CD14-positive monocyte (primary cell): ENCODE data around the gene SCG2. TPM values are rescaled to one million over a fixed set of nuclear protein-coding genes. Genes with fewer than 3 reads are reported as not detected.

Experiments
- DNase-seq, 3 donors: peaks; one replicate each; pipeline ENCODE4 v3.0.0-alpha.2; 2011 to 2022
- H2AFZ ChIP-seq: 2 replicates; pipeline ENCODE4 v1.6.0; 2012; ENCODE audit warnings: mild to moderate bottlenecking, low read depth, low read length, inconsistent platforms; ENCODE audit not compliant: insufficient read depth, poor library complexity, severe bottlenecking
- H3K27ac ChIP-seq, 2 donors: 1 replicate in 1 of 2; 2 replicates in 1 of 2; pipeline ENCODE4 v1.5.1; 2012 to 2013; ENCODE audit warnings: low read length in 2 of 2, control low read depth in 1 of 2, inconsistent platforms in 1 of 2, low read depth in 1 of 2, mild to moderate bottlenecking in 1 of 2
- H3K27me3 ChIP-seq, 2 donors: one replicate each; pipeline versions ENCODE4 v1.6.0 to v1.6.1; 2011 to 2013; ENCODE audit warnings: low read length in 2 of 2; ENCODE audit not compliant: control insufficient read depth in 2 of 2, insufficient read depth in 2 of 2
- H3K36me3 ChIP-seq, 2 donors: replicated peaks in 1 of 2; 1 replicate in 1 of 2; 2 replicates in 1 of 2; pipeline versions ENCODE4 v1.5.1 to v1.6.1; 2012 to 2013; ENCODE audit warnings: low read length in 2 of 2, control low read depth in 1 of 2, inconsistent platforms in 1 of 2, mild to moderate bottlenecking in 1 of 2; ENCODE audit not compliant: insufficient read depth in 2 of 2, control insufficient read depth in 1 of 2
- H3K4me1 ChIP-seq, 2 donors: 1 replicate in 1 of 2; 2 replicates in 1 of 2; pipeline versions ENCODE4 v1.5.1 to v1.6.1; 2012 to 2013; ENCODE audit warnings: low read length in 2 of 2, control low read depth in 1 of 2, inconsistent platforms in 1 of 2, mild to moderate bottlenecking in 1 of 2, moderate library complexity in 1 of 2; ENCODE audit not compliant: insufficient read depth in 2 of 2, control insufficient read depth in 1 of 2
- H3K4me2 ChIP-seq: replicated peaks from 2 replicates; pipeline ENCODE3; 2012; ENCODE audit warnings: low read length, moderate library complexity, mild to moderate bottlenecking; ENCODE audit not compliant: poor library complexity, severe bottlenecking; ENCODE audit errors: extremely low read depth
- H3K4me3 ChIP-seq, 3 experiments: fragments of 200-600 bp in 1 of 3; sonication (generic) in 1 of 3; replicated peaks in 1 of 3; 1 replicate in 2 of 3; 2 replicates in 1 of 3; pipeline ENCODE4 v1.5.1; 2011 to 2013; ENCODE audit warnings: low read length in 3 of 3, mild to moderate bottlenecking in 3 of 3, control low read depth in 2 of 3, low read depth in 2 of 3, inconsistent platforms in 1 of 3, moderate library complexity in 1 of 3
- H3K79me2 ChIP-seq: 2 replicates; pipeline ENCODE4 v1.6.0; 2012; ENCODE audit warnings: mild to moderate bottlenecking, control low read depth, inconsistent platforms, low read length, moderate library complexity; ENCODE audit not compliant: insufficient read depth
- H3K9ac ChIP-seq: 2 replicates; pipeline ENCODE4 v1.6.0; 2017; ENCODE audit warnings: low read length, mild to moderate bottlenecking; ENCODE audit not compliant: insufficient read depth, poor library complexity, severe bottlenecking
- H3K9me3 ChIP-seq, 2 donors: replicated peaks in 1 of 2; 1 replicate in 1 of 2; 2 replicates in 1 of 2; pipeline versions ENCODE4 v1.5.1 to v1.6.1; 2012 to 2013; ENCODE audit warnings: low read length in 2 of 2, control low read depth in 1 of 2; ENCODE audit not compliant: control insufficient read depth in 1 of 2, insufficient read depth in 1 of 2
- H4K20me1 ChIP-seq: 2 replicates; pipeline ENCODE4 v1.6.0; 2012; ENCODE audit warnings: mild to moderate bottlenecking, low read length, control low read depth, moderate library complexity; ENCODE audit not compliant: insufficient read depth
- H3K27ac Mint-ChIP-seq, 7 donors: one replicate each; pipeline ENCODE4 v1.8.0; 2020; ENCODE audit warnings: mild to moderate bottlenecking in 7 of 7, mixed read lengths in 7 of 7, moderate library complexity in 6 of 7, inconsistent platforms in 2 of 7
- H3K27me3 Mint-ChIP-seq, 3 donors: one replicate each; pipeline ENCODE4 v1.8.0; 2021 to 2022; ENCODE audit warnings: low read depth in 3 of 3, mild to moderate bottlenecking in 3 of 3, mixed read lengths in 3 of 3, moderate library complexity in 3 of 3, inconsistent platforms in 1 of 3
- H3K36me3 Mint-ChIP-seq, 2 donors: one replicate each; pipeline ENCODE4 v1.8.0; 2020; ENCODE audit warnings: mixed read lengths in 2 of 2, inconsistent platforms in 1 of 2, mild to moderate bottlenecking in 1 of 2
- H3K4me1 Mint-ChIP-seq: one replicate; pipeline ENCODE4 v1.8.0; 2020; ENCODE audit warnings: mild to moderate bottlenecking, mixed read lengths
- H3K4me3 Mint-ChIP-seq, 2 donors: one replicate each; pipeline ENCODE4 v1.8.0; 2020; ENCODE audit warnings: mild to moderate bottlenecking in 2 of 2, mixed read lengths in 2 of 2, moderate library complexity in 1 of 2
- H3K9me3 Mint-ChIP-seq, 7 donors: one replicate each; pipeline ENCODE4 v1.8.0; 2020 to 2022; ENCODE audit warnings: mixed read lengths in 7 of 7, mild to moderate bottlenecking in 6 of 7, moderate library complexity in 6 of 7, inconsistent platforms in 2 of 7
- CTCF ChIP-seq: fragments of 200-600 bp; IDR thresholded peaks from one replicate; pipeline ENCODE4 v1.8.0; 2022; ENCODE audit warnings: antibody characterized with exemption, mild to moderate bottlenecking
- WGBS: methylation state at CpG from one replicate; pipeline ENCODE4 v1.1.5; 2013; ENCODE audit warnings: missing lambda C conversion rate; ENCODE audit not compliant: insufficient coverage; 5-methylcytosine and 5-hydroxymethylcytosine counted together
- intact Hi-C, 2 donors: fragments of 100-400 bp; cut with micrococcal nuclease; formaldehyde crosslinking; loops; one replicate each; pipeline versions ENCODE4 v1.15.0 to v1.15.1; 2023
- polyA plus RNA-seq, 3 donors: library from polyadenylated mRNA; depleted of rRNA in 1 of 3; unstranded in 2 of 3; stranded (reverse) in 1 of 3; fragments of 300-500 nt in 2 of 3; fragments of >200 nt in 1 of 3; fragmentation: Illumina TruSeq in 2 of 3; gene quantifications; 1 replicate in 2 of 3; 2 replicates in 1 of 3; pipeline ENCODE4 v1.2.3, GENCODE V29; 2012 to 2021

SCG2 gene
- polyA plus RNA-seq, 3 donors: not detected

GRCh38 chr2:223566396-223566795 is 35.8 kb downstream of the SCG2 start:
- no CpG with 5 or more reads among the region's 1 CpG for WGBS
- H3K9me3 Mint-ChIP-seq: peaks cover 0 to 4% (median 0%) of the 10 kb centered on the region in 7 donors
- no peak for DNase-seq

GRCh38 chr2:223563462-223563861 is 38.7 kb downstream of the SCG2 start:
- Histone ChIP-seq H3K36me3 (no peaks in the 10 kb centered on the region), H3K4me2 (no peak overlapping the region), H3K9ac (no peak overlapping the region), H2AFZ (no peak overlapping the region), H3K27ac (no peak overlapping the region), H4K20me1 (no peaks in the 10 kb centered on the region), H3K79me2 (no peaks in the 10 kb centered on the region), H3K27me3 (no peaks in the 10 kb centered on the region), H3K4me1 (no peaks in the 10 kb centered on the region), H3K4me3 (no peak overlapping the region), H3K9me3 (no peaks in the 10 kb centered on the region)
- DNase-seq: no peak
- Mint-ChIP-seq H3K27me3 (peaks cover 2 to 5% (median 4%) of the 10 kb centered on the region in 3 donors), H3K4me1 (no peaks in the 10 kb centered on the region), H3K36me3 (no peaks in the 10 kb centered on the region), H3K27ac (no peak overlapping the region), H3K9me3 (peaks cover 0 to 4% (median 0%) of the 10 kb centered on the region in 7 donors), H3K4me3 (no peak overlapping the region)
- TF ChIP-seq CTCF: no peak
- intact Hi-C loops: no loop called here

More at GRCh38 chr2:223566396-223566795, 35.8 kb downstream of the SCG2 start:
- intact Hi-C loops: no loop called here
- Mint-ChIP-seq H3K27ac (no peak overlapping the region), H3K4me3 (no peak overlapping the region), H3K36me3 (no peaks in the 10 kb centered on the region), H3K27me3 (peaks cover 2 to 9% (median 5%) of the 10 kb centered on the region in 3 donors), H3K4me1 (no peaks in the 10 kb centered on the region)
- Histone ChIP-seq H3K4me2 (no peak overlapping the region), H3K27ac (no peak overlapping the region), H3K27me3 (no peaks in the 10 kb centered on the region), H3K4me3 (no peak overlapping the region), H3K79me2 (no peaks in the 10 kb centered on the region), H3K9ac (no peak overlapping the region), H3K36me3 (no peaks in the 10 kb centered on the region), H4K20me1 (no peaks in the 10 kb centered on the region), H2AFZ (no peak overlapping the region), H3K4me1 (no peaks in the 10 kb centered on the region), H3K9me3 (no peaks in the 10 kb centered on the region)
- TF ChIP-seq CTCF: no peak
